Stimulated activated CD4-positive, alpha-beta T cell treated with anti-CD3 and anti-CD28 coated beads, Interleukin-2, amount 100 ng/mL, for 48 hours (primary cell): Measurements from ENCODE around the gene DISP3.
A peak's percentile ranks its signal among the peaks of the same experiment; 100 is the strongest.

Experiments
- DNase-seq, 2 donors: peaks; one replicate each; pipeline ENCODE4 v3.0.0-alpha.2; 2020

Gene DISP3

DNA sequence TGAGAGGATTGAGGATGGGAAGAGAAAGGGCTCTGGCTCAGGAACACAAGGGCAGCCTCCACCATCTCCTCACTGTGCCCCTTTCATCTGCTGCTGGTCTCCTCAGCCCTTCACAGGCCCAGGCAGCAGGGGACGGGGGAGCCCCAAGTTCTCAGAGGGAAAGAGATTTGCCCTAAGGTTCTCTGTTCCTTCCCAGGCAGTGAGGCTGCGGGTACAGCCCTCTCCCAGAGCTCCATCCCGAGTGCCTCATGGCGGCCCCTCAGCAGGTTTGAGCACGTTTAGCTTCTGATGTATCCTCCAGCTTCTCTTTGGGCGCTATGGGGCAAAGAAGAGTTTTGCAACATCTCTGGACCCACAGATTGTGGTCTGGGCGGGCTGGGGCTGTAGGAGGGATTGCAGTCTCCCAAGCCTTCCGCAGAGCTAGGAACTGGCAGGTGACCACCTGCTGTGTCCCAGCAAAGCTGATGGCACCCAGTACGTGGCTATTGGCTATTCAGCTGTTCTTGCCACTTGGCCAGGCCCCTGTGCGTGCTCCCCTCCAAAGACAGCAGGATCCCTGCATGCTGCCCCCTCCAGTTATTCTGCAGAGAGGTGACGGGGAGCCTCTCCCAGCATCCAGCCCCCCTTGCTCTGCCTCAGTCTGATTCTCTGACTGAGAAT, 10.1 kb downstream of the DISP3 start:
- no peak for DNase-seq

- DNase-seq: no peak
Measured at GRCh38 chr1:11492235-11492634, 13.3 kb downstream of the DISP3 start.

DNA sequence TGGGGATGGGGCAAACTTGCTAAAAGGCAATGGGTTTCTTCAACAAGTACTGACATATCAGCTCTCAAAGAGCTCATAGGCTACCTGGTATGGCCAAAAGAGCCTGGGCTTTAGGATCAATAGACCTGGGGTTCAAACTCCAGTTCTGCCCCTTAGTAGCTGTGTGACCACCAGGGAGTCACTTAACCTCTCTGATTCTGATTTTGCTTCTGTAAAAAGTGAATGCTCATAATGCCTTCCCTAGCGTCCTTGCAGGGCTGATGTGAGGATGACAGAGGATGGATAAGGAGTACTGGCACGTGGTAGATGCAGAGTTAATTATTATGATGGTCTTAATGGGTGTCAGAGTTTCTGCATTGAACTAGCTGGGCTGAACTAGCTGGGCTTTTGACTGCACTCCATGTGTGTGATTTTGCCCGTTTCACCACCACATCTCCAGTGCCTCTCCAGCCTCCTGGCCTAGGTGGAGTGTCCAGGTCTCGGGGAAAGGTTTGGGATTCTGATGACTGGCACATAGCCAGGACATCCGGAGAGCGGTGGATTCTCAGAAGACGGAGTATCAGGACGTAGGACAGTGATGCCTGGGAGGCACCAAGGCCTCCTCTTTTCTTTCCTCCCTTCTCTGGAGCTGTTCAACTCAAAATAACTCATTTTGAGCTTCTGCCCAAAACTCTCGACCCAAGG, 15.2 kb downstream of the DISP3 start:
- no peak for DNase-seq

DNA sequence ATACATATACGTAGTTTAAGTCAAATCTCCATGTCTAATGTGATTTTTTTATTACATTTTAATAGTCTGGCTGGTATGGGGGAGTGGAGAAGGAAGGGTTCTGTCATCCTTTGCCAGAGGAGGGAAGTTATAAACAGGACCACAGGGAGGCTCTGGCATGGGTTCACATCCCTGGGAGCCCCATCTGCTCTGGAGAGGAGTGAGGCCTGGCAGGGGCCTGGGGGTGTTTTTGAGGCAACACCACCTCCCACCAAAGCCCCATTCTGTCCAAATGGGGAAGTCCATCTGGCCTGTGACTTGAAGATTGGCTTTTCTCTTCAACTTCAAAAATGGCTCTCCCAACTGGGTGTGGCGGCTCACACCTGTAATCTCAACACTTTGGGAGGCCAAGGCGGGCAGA, 15.8 kb downstream of the DISP3 start:
- DNase-seq: no peak

DNA sequence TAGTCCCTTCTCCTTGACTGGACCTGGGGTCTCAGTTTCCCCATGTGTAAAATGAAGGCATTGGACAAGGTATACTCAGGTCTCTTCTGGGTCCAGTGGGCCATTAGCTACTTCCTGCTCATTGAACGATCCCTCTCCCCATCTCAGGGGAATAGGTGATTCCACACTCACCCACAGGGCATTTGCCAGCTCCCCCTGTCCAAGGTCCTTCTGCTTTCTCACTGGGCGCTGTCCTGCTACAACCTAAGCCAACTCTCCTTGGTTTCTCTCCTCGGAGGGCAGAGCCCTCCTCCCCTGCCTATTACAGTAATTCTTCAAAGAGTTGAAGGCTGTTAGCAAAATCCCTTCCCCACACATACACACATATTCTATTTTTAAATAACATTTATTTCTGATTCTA, 16.6 kb downstream of the DISP3 start:
- DNase-seq: no peak

DNA sequence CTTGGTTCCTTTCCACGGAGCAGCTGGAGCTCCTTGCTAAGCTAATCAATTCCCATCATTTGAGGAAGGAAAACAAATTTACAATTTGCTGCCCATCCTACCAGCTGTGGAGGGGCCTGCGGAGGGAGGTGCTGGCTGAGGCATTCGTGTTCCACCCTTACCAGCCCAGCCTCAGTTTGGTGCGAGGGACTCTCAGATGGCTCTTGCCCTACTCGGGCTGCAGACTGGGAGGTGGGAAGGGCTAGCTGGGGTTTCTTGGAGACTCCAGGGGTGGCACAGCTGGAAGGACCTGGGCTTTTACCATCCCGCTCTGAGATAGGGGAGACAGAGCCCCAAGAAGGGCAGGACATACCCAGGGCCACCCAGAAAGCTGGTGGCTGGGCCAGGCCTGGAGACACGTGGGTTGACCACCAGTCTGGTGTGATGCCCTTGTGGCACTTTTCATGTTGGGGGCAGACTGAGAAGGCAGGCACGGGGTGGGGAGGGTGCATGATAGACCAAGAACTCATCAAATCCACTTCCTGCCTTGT, 17.7 kb downstream of the DISP3 start:
- DNase-seq: no peak

DNA sequence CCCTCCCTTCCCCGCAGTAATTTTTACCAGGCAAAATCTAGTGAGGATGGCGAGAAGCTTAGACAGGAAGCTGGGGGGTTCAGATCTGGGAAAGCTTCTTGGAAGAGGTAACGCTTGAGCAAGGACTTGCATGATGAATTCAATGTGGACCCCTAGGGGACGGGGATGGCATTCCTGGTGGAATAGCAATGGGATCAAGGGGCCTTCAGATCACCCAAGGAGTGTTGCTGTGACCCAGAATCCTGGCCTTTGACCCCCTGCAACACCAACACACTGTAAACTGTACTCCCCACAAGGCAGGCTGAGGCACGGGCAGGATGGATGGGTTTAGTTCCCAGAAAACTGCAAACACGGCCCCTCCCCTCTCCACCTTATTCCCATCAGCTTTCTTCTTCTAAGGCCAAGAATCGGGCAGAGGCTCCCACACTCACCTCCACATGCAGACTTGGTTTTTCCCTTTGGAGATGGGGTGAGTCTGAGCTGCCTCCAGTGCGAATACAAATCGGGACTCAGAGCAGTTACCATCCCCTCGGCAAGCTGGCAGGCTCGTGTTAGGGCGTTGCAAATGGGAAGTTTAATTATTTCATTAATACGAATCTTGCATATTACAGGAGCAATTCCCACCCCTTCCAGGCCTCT, 20.1 kb downstream of the DISP3 start:
- DNase-seq: no peak

GRCh38 chr1:11499601-11500331, 20.8 kb downstream of the DISP3 start:
- DNase-seq: no peak

DNA sequence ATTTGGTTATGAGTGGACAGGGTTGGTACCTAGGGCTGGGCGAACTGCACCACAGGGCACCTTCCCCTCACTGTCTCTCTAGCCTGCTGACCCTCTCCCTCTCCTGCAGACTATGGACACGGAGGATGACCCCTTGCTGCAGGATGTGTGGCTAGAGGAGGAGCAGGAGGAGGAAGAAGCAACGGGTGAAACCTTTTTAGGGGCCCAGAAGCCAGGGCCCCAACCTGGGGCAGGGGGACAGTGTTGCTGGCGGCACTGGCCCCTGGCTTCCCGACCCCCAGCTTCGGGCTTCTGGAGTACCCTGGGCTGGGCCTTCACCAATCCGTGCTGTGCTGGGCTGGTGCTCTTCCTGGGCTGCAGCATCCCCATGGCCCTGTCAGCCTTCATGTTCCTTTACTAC, 21.9 kb downstream of the DISP3 start:
- DNase-seq: no peak

DNA sequence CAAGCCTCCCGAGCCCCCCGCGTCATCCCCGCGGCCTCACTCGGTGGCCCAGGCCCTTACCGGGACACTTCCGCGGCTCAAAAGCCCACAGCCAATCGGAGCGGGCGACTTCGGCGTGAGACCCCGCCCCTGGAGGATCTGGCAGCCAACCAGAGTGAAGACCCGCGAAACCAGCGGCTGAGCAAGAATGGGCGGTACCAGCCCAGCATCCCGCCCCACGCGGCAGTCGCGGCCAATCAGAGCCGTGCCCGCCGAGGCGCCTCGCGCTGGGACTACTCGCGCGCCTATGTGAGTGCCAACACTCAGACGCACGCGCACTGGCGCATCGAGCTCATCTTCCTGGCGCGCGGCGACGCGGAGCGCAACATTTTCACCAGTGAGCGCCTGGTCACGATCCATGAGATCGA, 22.5 kb downstream of the DISP3 start:
- DNase-seq: peak in 1 of 2 donors; percentile 9

- DNase-seq: no peak
Measured at GRCh38 chr1:11501906-11502485, 23.0 kb downstream of the DISP3 start.

- no peak for DNase-seq
Measured at GRCh38 chr1:11502516-11502915, 23.6 kb downstream of the DISP3 start.

DNA sequence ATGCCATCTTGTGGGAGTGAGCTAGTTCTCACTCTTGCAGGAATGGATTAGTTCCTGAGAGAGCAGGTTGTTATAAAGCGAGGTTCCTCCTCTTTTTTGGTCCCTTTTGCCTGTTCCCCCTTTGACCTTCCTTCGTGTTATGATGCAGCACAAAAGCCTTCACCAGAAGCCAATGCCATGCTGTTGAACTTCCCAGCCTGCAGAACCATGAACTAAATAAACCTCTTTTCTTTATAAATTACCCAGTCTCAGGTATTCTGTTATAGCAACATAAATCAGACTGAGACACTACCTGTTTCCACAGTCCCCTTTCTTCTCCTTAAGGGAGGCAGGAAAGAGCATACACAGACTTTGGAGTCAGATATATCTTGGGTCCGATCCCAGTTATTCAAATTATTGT, 25.6 kb downstream of the DISP3 start:
- DNase-seq: no peak

GRCh38 chr1:11505591-11506538, 26.9 kb downstream of the DISP3 start:
- DNase-seq: no peak

DNA sequence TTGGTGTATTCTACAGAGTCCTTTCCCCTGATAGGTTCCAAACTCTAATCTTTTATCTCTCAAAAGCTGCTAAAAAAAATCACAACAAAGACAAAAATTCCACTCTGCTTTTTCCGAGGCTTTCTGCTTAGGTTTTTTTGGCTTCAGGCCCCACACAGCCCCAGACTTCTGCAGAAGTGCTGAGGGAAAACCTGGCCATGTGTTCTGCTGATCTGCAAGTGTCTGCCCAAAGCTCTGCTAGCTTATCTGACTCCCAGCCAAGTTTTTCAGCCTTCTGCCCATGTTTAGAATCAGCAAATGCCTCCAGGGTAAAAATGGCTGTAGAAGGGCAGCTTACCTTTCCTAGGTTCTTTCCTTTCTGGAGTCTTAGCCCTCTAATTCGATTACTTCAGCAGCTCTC, 28.4 kb downstream of the DISP3 start:
- DNase-seq: no peak

- no peak for DNase-seq
Measured at GRCh38 chr1:11513681-11514080, 34.7 kb downstream of the DISP3 start.

DNA sequence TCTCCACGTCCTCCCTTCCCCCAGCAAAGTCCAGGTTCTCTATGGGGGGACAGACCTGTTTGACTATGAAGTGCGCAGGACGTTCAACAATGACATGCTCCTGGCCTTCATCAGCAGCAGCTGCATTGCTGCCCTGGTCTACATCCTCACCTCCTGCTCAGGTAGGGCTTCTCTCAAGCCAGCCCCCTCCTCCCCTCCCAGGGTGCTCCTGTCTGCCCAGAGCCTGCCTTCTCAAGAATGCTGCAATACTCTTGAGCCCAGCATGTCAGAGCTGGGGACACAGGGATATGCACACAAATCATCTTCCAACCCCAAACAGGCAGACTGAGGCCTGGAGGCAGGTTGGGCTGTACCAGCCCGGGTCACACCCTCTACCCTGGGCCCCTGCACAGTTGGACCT, 35.4 kb downstream of the DISP3 start:
- no peak for DNase-seq

DNA sequence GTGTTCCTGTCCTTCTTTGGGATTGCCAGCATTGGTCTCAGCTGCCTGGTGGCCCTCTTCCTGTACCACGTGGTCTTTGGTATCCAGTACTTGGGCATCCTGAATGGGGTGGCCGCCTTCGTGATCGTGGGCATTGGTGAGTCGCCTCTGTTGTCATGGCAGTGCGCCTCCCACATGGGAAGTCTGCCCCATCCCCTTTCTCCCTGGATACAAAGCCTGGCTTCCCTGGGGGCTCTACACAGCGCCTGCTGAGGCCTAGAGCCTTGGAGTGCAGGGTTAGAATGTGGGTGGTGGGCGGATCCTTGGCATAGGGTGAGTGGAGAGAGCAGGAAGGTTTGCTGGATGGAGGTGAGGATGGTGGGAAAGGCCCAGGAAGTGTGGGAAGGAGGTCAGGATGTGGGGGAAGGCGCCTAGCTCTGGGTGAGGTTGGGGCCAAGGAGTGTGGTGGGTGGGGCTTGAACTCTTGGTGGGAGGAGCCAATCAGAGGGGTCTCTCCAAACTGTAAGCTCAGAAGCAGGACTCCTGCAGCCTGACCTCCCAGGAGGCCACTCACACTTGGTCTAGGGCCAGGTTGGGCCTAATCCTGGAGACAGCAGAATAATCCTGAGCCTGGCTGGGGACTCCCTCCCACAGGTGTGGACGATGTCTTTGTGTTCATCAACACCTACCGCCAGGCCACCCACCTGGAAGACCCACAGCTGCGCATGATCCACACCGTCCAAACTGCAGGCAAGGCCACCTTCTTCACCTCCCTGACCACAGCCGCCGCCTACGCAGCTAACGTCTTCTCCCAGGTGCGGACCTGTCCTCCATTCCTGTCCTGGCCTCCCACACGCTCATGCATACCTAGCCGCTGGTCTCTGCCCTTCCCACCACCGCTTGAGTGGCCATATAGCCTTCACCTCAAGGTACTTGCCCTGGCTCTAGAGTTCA, 36.7 kb downstream of the DISP3 start:
- DNase-seq: no peak

DNA sequence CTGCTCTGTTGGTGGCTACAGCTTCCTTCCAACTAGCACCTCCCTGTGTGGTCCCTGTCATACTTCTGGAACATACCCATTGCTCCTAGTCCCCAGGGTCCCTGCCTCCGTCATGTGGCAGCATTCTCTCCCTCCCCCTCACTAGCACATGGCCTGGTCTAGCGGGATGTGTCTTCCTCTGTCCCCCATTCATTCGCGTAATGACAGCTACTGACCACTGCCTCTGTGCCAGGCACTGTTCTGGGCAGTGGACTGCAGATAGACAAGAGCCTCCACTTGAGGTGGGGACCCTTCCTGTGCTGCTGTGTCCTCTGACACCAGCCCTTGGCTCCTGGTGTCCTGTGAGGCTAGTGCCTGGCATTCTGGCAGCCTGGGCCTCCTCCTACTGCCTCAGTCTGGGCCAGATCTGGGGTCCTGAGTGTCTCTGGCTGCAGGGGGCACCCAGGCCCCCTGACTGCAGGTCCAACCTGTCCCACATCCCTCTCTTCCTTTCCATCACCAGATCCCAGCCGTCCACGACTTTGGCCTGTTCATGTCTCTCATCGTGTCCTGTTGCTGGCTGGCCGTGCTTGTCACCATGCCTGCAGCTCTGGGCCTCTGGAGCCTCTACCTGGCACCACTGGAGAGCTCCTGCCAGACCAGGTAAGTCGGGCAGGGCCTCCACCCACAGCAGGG, 38.1 kb downstream of the DISP3 start:
- DNase-seq: no peak
